Endodermal cell (in vitro differentiated cells): Measurements from ENCODE around the gene ZNF425. TPM values are rescaled to one million over a fixed set of nuclear protein-coding genes. Genes with fewer than 3 reads are reported as not detected.

Experiments used
- DNase-seq: peaks from one replicate; pipeline ENCODE4 v3.0.0-alpha.2; 2017
- H3K27ac ChIP-seq: 2 replicates; pipeline ENCODE4 v1.5.1; 2013; ENCODE audit warnings: mild to moderate bottlenecking, low read depth, low read length, moderate library complexity
- H3K27me3 ChIP-seq: 2 replicates; pipeline ENCODE4 v1.6.1; 2013; ENCODE audit warnings: mild to moderate bottlenecking, low read length, moderate library complexity; ENCODE audit not compliant: insufficient read depth, control insufficient read depth, poor library complexity, severe bottlenecking
- H3K36me3 ChIP-seq: 2 replicates; pipeline ENCODE4 v1.7.0; 2013; ENCODE audit warnings: mild to moderate bottlenecking, low read length, moderate library complexity; ENCODE audit not compliant: control insufficient read depth, insufficient read depth
- H3K4me1 ChIP-seq: one replicate; pipeline ENCODE4 v1.7.0; 2013; ENCODE audit warnings: low read length; ENCODE audit not compliant: control insufficient read depth, insufficient read depth
- H3K4me3 ChIP-seq: 2 replicates; pipeline ENCODE4 v1.5.1; 2013; ENCODE audit warnings: mild to moderate bottlenecking, low read length, moderate library complexity
- H3K9ac ChIP-seq: 2 replicates; pipeline ENCODE4 v1.6.1; 2013; ENCODE audit warnings: mild to moderate bottlenecking, low read length, moderate library complexity; ENCODE audit not compliant: poor library complexity, severe bottlenecking; ENCODE audit errors: extremely low read depth
- H3K9me3 ChIP-seq: 2 replicates; pipeline ENCODE4 v1.6.1; 2013; ENCODE audit warnings: mild to moderate bottlenecking, low read length, moderate library complexity; ENCODE audit not compliant: control insufficient read depth
- H3K27ac Mint-ChIP-seq: 2 replicates; pipeline ENCODE4 v1.8.0; 2020; ENCODE audit warnings: mixed read lengths
- H3K27me3 Mint-ChIP-seq: 2 replicates; pipeline ENCODE4 v1.8.0; 2021; ENCODE audit warnings: mild to moderate bottlenecking, mixed read lengths; ENCODE audit not compliant: insufficient read depth
- H3K36me3 Mint-ChIP-seq: 2 replicates; pipeline ENCODE4 v1.8.0; 2020; ENCODE audit warnings: low read depth, mixed read lengths
- H3K4me1 Mint-ChIP-seq: 2 replicates; pipeline ENCODE4 v1.8.0; 2020; ENCODE audit warnings: mixed read lengths
- H3K4me3 Mint-ChIP-seq: 2 replicates; pipeline ENCODE4 v1.8.0; 2020; ENCODE audit warnings: mild to moderate bottlenecking, moderate library complexity, mixed read lengths
- H3K9me3 Mint-ChIP-seq: 2 replicates; pipeline ENCODE4 v1.8.0; 2020; ENCODE audit warnings: mild to moderate bottlenecking, mixed read lengths
- CTCF ChIP-seq: fragments of 200-600 bp; sonication (generic); conservative IDR thresholded peaks from 2 replicates; pipeline ENCODE4 v1.5.0; 2021; ENCODE audit warnings: antibody characterized with exemption, mild to moderate bottlenecking
- WGBS, 2 experiments: methylation state at CpG; one replicate each; pipeline versions ENCODE4 v1.1.5 to v1.1.7; 2013; ENCODE audit warnings: missing lambda C conversion rate in 2 of 2, mixed read lengths in 1 of 2; ENCODE audit not compliant: insufficient coverage in 1 of 2, insufficient read length in 1 of 2; 5-methylcytosine and 5-hydroxymethylcytosine counted together
- total RNA-seq, 2 donors: library from RNA; stranded (reverse); fragmentation: NEBNext Ultra II Directional in 1 of 2; extraction: Animal tissue kit (Norgen Biotek cat#: 25700) in 1 of 2; gene quantifications; 2 replicates in 1 of 2; 3 replicates in 1 of 2; pipeline ENCODE4 v1.2.1, GENCODE V29; 2021

ZNF425 gene
- total RNA-seq, 2 donors from 2014 or later: 2.1 to 2.7 TPM

- H3K27ac ChIP-seq: no peak overlapping the region
- no peaks in the 10 kb centered on the region for H3K27me3 ChIP-seq
- DNase-seq: no peak
- no peak overlapping the region for H3K9ac ChIP-seq
- peaks cover 22% of the 10 kb centered on the region for H3K9me3 Mint-ChIP-seq
- peaks cover 1% of the 10 kb centered on the region for H3K4me1 Mint-ChIP-seq
- no peak overlapping the region for H3K27ac Mint-ChIP-seq
- H3K36me3 ChIP-seq: peaks cover 19% of the 10 kb centered on the region
- no peak for TF ChIP-seq CTCF
- H3K36me3 Mint-ChIP-seq: peaks cover 43% of the 10 kb centered on the region
- no peak overlapping the region for H3K4me3 ChIP-seq
- H3K27me3 Mint-ChIP-seq: no peaks in the 10 kb centered on the region
- H3K4me3 Mint-ChIP-seq: no peak overlapping the region
- no peaks in the 10 kb centered on the region for H3K4me1 ChIP-seq
- 96 to 100% methylated on average over 1 to 2 of the region's 2 CpGs for WGBS, 2 experiments
- peaks cover 20% of the 10 kb centered on the region for H3K9me3 ChIP-seq
Measured at GRCh38 chr7:149133028-149133710, 7.0 kb upstream of the ZNF425 start.

- Histone ChIP-seq H3K27me3 (no peaks in the 10 kb centered on the region), H3K4me3 (peak overlapping the region; percentile 32), H3K9ac (no peak overlapping the region), H3K9me3 (peaks cover 20% of the 10 kb centered on the region), H3K27ac (no peak overlapping the region), H3K4me1 (no peaks in the 10 kb centered on the region), H3K36me3 (peaks cover 19% of the 10 kb centered on the region)
- no peak overlapping the region for H3K27ac Mint-ChIP-seq
- H3K36me3 Mint-ChIP-seq: peaks cover 36% of the 10 kb centered on the region
- H3K27me3 Mint-ChIP-seq: no peaks in the 10 kb centered on the region
- TF ChIP-seq CTCF: no peak
- no peak overlapping the region for H3K4me3 Mint-ChIP-seq
- peaks cover 20% of the 10 kb centered on the region for H3K9me3 Mint-ChIP-seq
- no peak for DNase-seq
- H3K4me1 Mint-ChIP-seq: peaks cover 8% of the 10 kb centered on the region
- 93 to 94% methylated on average over 5 of the region's 5 CpGs for WGBS, 2 experiments
Measured at GRCh38 chr7:149130572-149131198, 4.6 kb upstream of the ZNF425 start.

DNA sequence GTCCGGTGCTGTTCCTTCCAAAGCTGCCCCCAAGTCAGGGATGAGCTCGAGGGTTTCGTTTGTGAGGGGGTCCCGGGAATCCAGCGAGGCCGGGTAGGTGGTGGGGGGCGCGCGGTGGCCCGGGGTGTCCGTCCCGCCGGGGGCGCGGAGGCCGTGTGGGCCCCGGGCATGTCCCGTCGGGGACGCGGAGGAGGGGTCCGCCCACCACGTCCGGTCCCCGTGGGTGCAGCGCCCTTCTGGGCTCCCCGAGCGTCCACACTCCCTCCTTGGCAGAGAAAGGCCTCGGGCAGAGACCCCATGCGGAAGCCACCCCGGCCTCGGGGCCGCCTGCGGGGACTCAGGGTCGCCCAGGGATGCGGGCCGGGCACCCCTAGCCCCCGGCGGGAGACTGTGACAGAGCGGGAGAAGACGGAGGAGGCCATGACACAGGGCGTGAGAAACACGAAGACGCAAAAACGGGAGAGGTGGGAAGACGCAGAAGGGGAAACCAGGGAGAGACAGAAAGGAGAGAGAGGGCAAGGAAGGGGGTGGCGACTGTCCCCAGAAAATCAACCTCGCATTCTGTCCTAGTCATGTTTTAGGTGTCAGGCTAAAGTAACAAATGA, 640 bp upstream of the ZNF425 start:
- H3K27ac Mint-ChIP-seq: peak overlapping the region; percentile 98
- no peak for TF ChIP-seq CTCF
- no peaks in the 10 kb centered on the region for H3K27me3 Mint-ChIP-seq
- H3K4me3 Mint-ChIP-seq: peak overlapping the region; percentile 97
- H3K4me1 Mint-ChIP-seq: peaks cover 12% of the 10 kb centered on the region
- Histone ChIP-seq H3K4me1 (no peaks in the 10 kb centered on the region), H3K9ac (peak overlapping the region; percentile 74), H3K27me3 (no peaks in the 10 kb centered on the region), H3K27ac (peak overlapping the region; percentile 50), H3K4me3 (peak overlapping the region; percentile 88), H3K9me3 (peaks cover 18% of the 10 kb centered on the region), H3K36me3 (peaks cover 18% of the 10 kb centered on the region)
- DNase-seq: peak; percentile 79
- 0 to 1% methylated on average over 30 to 48 of the region's 48 CpGs for WGBS, 2 experiments
- H3K36me3 Mint-ChIP-seq: peaks cover 25% of the 10 kb centered on the region
- H3K9me3 Mint-ChIP-seq: peaks cover 23% of the 10 kb centered on the region
